ENCODE measurements around the gene SMOC1.

Gene SMOC1

GRCh38 chr14:69955855-69956845, 76.9 kb downstream of the SMOC1 start:
- no peak overlapping the region for H3K4me3 ChIP-seq (ENCODE audit: low read length)
- no peak for TF ChIP-seq ZNF274 (IDR thresholded peaks at IDR 0.05; ENCODE audit: low read depth, low read length)

- no peak for TF ChIP-seq ZNF274 (IDR thresholded peaks at IDR 0.05; ENCODE audit: low read depth, low read length)
These were observed 77.8 kb downstream of the SMOC1 start for GRCh38 chr14:69956970-69957369.

GRCh38 chr14:69957986-69958385, 78.8 kb downstream of the SMOC1 start:
- TF ChIP-seq ZNF274 (IDR thresholded peaks at IDR 0.05; ENCODE audit: low read depth, low read length): no peak
- H3K4me3 ChIP-seq (ENCODE audit: low read length): no peak overlapping the region

More at GRCh38 chr14:69956970-69957369, 77.8 kb downstream of the SMOC1 start:
- H3K4me3 ChIP-seq (ENCODE audit: low read length): no peak overlapping the region

GRCh38 chr14:69959136-69959535, 79.9 kb downstream of the SMOC1 start:
- H3K4me3 ChIP-seq (ENCODE audit: low read length): no peak overlapping the region
- no peak for TF ChIP-seq ZNF274 (IDR thresholded peaks at IDR 0.05; ENCODE audit: low read depth, low read length)

- no peak for TF ChIP-seq ZNF274 (IDR thresholded peaks at IDR 0.05; ENCODE audit: low read depth, low read length)
These were observed 81.1 kb downstream of the SMOC1 start for GRCh38 chr14:69960296-69960695.

GRCh38 chr14:69963966-69964365, 84.8 kb downstream of the SMOC1 start:
- no peak overlapping the region for H3K4me3 ChIP-seq (ENCODE audit: low read length)
- no peak for TF ChIP-seq ZNF274 (IDR thresholded peaks at IDR 0.05; ENCODE audit: low read depth, low read length)

More at GRCh38 chr14:69960296-69960695, 81.1 kb downstream of the SMOC1 start:
- H3K4me3 ChIP-seq (ENCODE audit: low read length): no peak overlapping the region

- no peak overlapping the region for H3K4me3 ChIP-seq (ENCODE audit: low read length)
- TF ChIP-seq ZNF274 (IDR thresholded peaks at IDR 0.05; ENCODE audit: low read depth, low read length): no peak
These were observed 85.6 kb downstream of the SMOC1 start for GRCh38 chr14:69964841-69965240.

- TF ChIP-seq ZNF274 (IDR thresholded peaks at IDR 0.05; ENCODE audit: low read depth, low read length): no peak
- no peak overlapping the region for H3K4me3 ChIP-seq (ENCODE audit: low read length)
These were observed 88.9 kb downstream of the SMOC1 start for GRCh38 chr14:69968132-69968531.

GRCh38 chr14:69968681-69969080, 89.5 kb downstream of the SMOC1 start:
- TF ChIP-seq ZNF274 (IDR thresholded peaks at IDR 0.05; ENCODE audit: low read depth, low read length): no peak
- H3K4me3 ChIP-seq (ENCODE audit: low read length): no peak overlapping the region

- H3K4me3 ChIP-seq (ENCODE audit: low read length): no peak overlapping the region
- no peak for TF ChIP-seq ZNF274 (IDR thresholded peaks at IDR 0.05; ENCODE audit: low read depth, low read length)
These were observed 93.5 kb downstream of the SMOC1 start for GRCh38 chr14:69972755-69973154.

GRCh38 chr14:69973846-69974245, 94.6 kb downstream of the SMOC1 start:
- no peak for TF ChIP-seq ZNF274 (IDR thresholded peaks at IDR 0.05; ENCODE audit: low read depth, low read length)
- no peak overlapping the region for H3K4me3 ChIP-seq (ENCODE audit: low read length)

GRCh38 chr14:69979882-69980281, 100.7 kb downstream of the SMOC1 start:
- no peak for TF ChIP-seq ZNF274 (IDR thresholded peaks at IDR 0.05; ENCODE audit: low read depth, low read length)
- no peak overlapping the region for H3K4me3 ChIP-seq (ENCODE audit: low read length)

- no peak for TF ChIP-seq ZNF274 (IDR thresholded peaks at IDR 0.05; ENCODE audit: low read depth, low read length)
These were observed 101.5 kb downstream of the SMOC1 start for GRCh38 chr14:69980457-69981425.

GRCh38 chr14:69982220-69982839, 103.1 kb downstream of the SMOC1 start:
- H3K4me3 ChIP-seq (ENCODE audit: low read length): no peak overlapping the region
- TF ChIP-seq ZNF274 (IDR thresholded peaks at IDR 0.05; ENCODE audit: low read depth, low read length): no peak

More at GRCh38 chr14:69980457-69981425, 101.5 kb downstream of the SMOC1 start:
- no peak overlapping the region for H3K4me3 ChIP-seq (ENCODE audit: low read length)

Data from GM08714 (cell line).